ENCODE measurements around the gene CUBN.

CUBN gene

GRCh38 chr10:17028798-17029197, 100.8 kb downstream of the CUBN start:
- H3K4me3 ChIP-seq (ENCODE audit: insufficient read depth, low read depth, low read length) = no peak overlapping the region

GRCh38 chr10:17026686-17027485, 102.7 kb downstream of the CUBN start:
- no peaks in the 10 kb centered on the region for H3K9me3 ChIP-seq (ENCODE audit: control insufficient read depth, low read length)
- H3K27me3 ChIP-seq (ENCODE audit: control insufficient read depth, insufficient read depth, low read length, poor library complexity, severe bottlenecking) = no peaks in the 10 kb centered on the region
- H3K4me1 ChIP-seq (ENCODE audit: control insufficient read depth, insufficient read depth, low read length) = peaks cover 33% of the 10 kb centered on the region
- 96% methylated on average over 4 of the region's 6 CpGs for WGBS, 2 experiments
- no peaks in the 10 kb centered on the region for H3K36me3 ChIP-seq (ENCODE audit: control insufficient read depth, insufficient read depth, low read length)
- H3K27ac ChIP-seq (ENCODE audit: insufficient read depth, low read depth, low read length, poor library complexity, severe bottlenecking) = no peak overlapping the region
- H3K4me3 ChIP-seq (ENCODE audit: insufficient read depth, low read depth, low read length) = no peak overlapping the region

More at GRCh38 chr10:17028798-17029197, 100.8 kb downstream of the CUBN start:
- Histone ChIP-seq H3K27ac (ENCODE audit: insufficient read depth, low read depth, low read length, poor library complexity, severe bottlenecking) (no peak overlapping the region), H3K27me3 (ENCODE audit: control insufficient read depth, insufficient read depth, low read length, poor library complexity, severe bottlenecking) (no peaks in the 10 kb centered on the region), H3K9me3 (ENCODE audit: control insufficient read depth, low read length) (no peaks in the 10 kb centered on the region), H3K36me3 (ENCODE audit: control insufficient read depth, insufficient read depth, low read length) (no peaks in the 10 kb centered on the region), H3K4me1 (ENCODE audit: control insufficient read depth, insufficient read depth, low read length) (peaks cover 16% of the 10 kb centered on the region)
- WGBS, 2 experiments = 90 to 98% methylated on average over 3 to 4 of the region's 4 CpGs

- H3K27me3 ChIP-seq (ENCODE audit: control insufficient read depth, insufficient read depth, low read length, poor library complexity, severe bottlenecking) = no peaks in the 10 kb centered on the region
- whole genome bisulfite sequencing, 2 experiments = 43 to 56% methylated on average over 7 of the region's 7 CpGs
- H3K36me3 ChIP-seq (ENCODE audit: control insufficient read depth, insufficient read depth, low read length) = no peaks in the 10 kb centered on the region
- H3K27ac ChIP-seq (ENCODE audit: insufficient read depth, low read depth, low read length, poor library complexity, severe bottlenecking) = peak overlapping the region; percentile 73
- H3K9me3 ChIP-seq (ENCODE audit: control insufficient read depth, low read length) = no peaks in the 10 kb centered on the region
- H3K4me3 ChIP-seq (ENCODE audit: insufficient read depth, low read depth, low read length) = no peak overlapping the region
- H3K4me1 ChIP-seq (ENCODE audit: control insufficient read depth, insufficient read depth, low read length) = peaks cover 36% of the 10 kb centered on the region
These were observed 103.9 kb downstream of the CUBN start for GRCh38 chr10:17025444-17026295.

GRCh38 chr10:17024461-17024860, 105.2 kb downstream of the CUBN start:
- H3K36me3 ChIP-seq (ENCODE audit: control insufficient read depth, insufficient read depth, low read length) = no peaks in the 10 kb centered on the region
- H3K27ac ChIP-seq (ENCODE audit: insufficient read depth, low read depth, low read length, poor library complexity, severe bottlenecking) = no peak overlapping the region
- WGBS, 2 experiments = 92 to 96% methylated on average over 4 of the region's 4 CpGs
- H3K9me3 ChIP-seq (ENCODE audit: control insufficient read depth, low read length) = no peaks in the 10 kb centered on the region
- no peak overlapping the region for H3K4me3 ChIP-seq (ENCODE audit: insufficient read depth, low read depth, low read length)
- no peaks in the 10 kb centered on the region for H3K27me3 ChIP-seq (ENCODE audit: control insufficient read depth, insufficient read depth, low read length, poor library complexity, severe bottlenecking)
- H3K4me1 ChIP-seq (ENCODE audit: control insufficient read depth, insufficient read depth, low read length) = peaks cover 34% of the 10 kb centered on the region

GRCh38 chr10:17023386-17024298, 106.0 kb downstream of the CUBN start:
- no peak overlapping the region for H3K4me3 ChIP-seq (ENCODE audit: insufficient read depth, low read depth, low read length)
- H3K9me3 ChIP-seq (ENCODE audit: control insufficient read depth, low read length) = no peaks in the 10 kb centered on the region
- H3K27me3 ChIP-seq (ENCODE audit: control insufficient read depth, insufficient read depth, low read length, poor library complexity, severe bottlenecking) = no peaks in the 10 kb centered on the region
- WGBS, 2 experiments = 47 to 54% methylated on average over 11 to 12 of the region's 13 CpGs
- H3K36me3 ChIP-seq (ENCODE audit: control insufficient read depth, insufficient read depth, low read length) = no peaks in the 10 kb centered on the region
- peak overlapping the region; percentile 47 for H3K27ac ChIP-seq (ENCODE audit: insufficient read depth, low read depth, low read length, poor library complexity, severe bottlenecking)
- H3K4me1 ChIP-seq (ENCODE audit: control insufficient read depth, insufficient read depth, low read length) = peaks cover 34% of the 10 kb centered on the region

- WGBS, 2 experiments = 76 to 80% methylated on average over 6 of the region's 6 CpGs
- Histone ChIP-seq H3K36me3 (ENCODE audit: control insufficient read depth, insufficient read depth, low read length) (no peaks in the 10 kb centered on the region), H3K27me3 (ENCODE audit: control insufficient read depth, insufficient read depth, low read length, poor library complexity, severe bottlenecking) (no peaks in the 10 kb centered on the region), H3K4me1 (ENCODE audit: control insufficient read depth, insufficient read depth, low read length) (peaks cover 34% of the 10 kb centered on the region), H3K9me3 (ENCODE audit: control insufficient read depth, low read length) (no peaks in the 10 kb centered on the region), H3K4me3 (ENCODE audit: insufficient read depth, low read depth, low read length) (no peak overlapping the region), H3K27ac (ENCODE audit: insufficient read depth, low read depth, low read length, poor library complexity, severe bottlenecking) (peak overlapping the region; percentile 47)
These were observed 106.7 kb downstream of the CUBN start for GRCh38 chr10:17022896-17023295.

- WGBS, 2 experiments = 3 to 6% methylated on average over 6 of the region's 6 CpGs
- Histone ChIP-seq H3K27ac (ENCODE audit: insufficient read depth, low read depth, low read length, poor library complexity, severe bottlenecking) (peak overlapping the region; percentile 27), H3K27me3 (ENCODE audit: control insufficient read depth, insufficient read depth, low read length, poor library complexity, severe bottlenecking) (no peaks in the 10 kb centered on the region), H3K4me3 (ENCODE audit: insufficient read depth, low read depth, low read length) (no peak overlapping the region), H3K9me3 (ENCODE audit: control insufficient read depth, low read length) (no peaks in the 10 kb centered on the region), H3K4me1 (ENCODE audit: control insufficient read depth, insufficient read depth, low read length) (peaks cover 34% of the 10 kb centered on the region), H3K36me3 (ENCODE audit: control insufficient read depth, insufficient read depth, low read length) (no peaks in the 10 kb centered on the region)
These were observed 107.2 kb downstream of the CUBN start for GRCh38 chr10:17022466-17022825.

GRCh38 chr10:17021656-17022465, 107.8 kb downstream of the CUBN start:
- Histone ChIP-seq H3K9me3 (ENCODE audit: control insufficient read depth, low read length) (no peaks in the 10 kb centered on the region), H3K27ac (ENCODE audit: insufficient read depth, low read depth, low read length, poor library complexity, severe bottlenecking) (peak overlapping the region; percentile 27), H3K27me3 (ENCODE audit: control insufficient read depth, insufficient read depth, low read length, poor library complexity, severe bottlenecking) (no peaks in the 10 kb centered on the region), H3K36me3 (ENCODE audit: control insufficient read depth, insufficient read depth, low read length) (no peaks in the 10 kb centered on the region), H3K4me3 (ENCODE audit: insufficient read depth, low read depth, low read length) (no peak overlapping the region), H3K4me1 (ENCODE audit: control insufficient read depth, insufficient read depth, low read length) (peaks cover 34% of the 10 kb centered on the region)
- 36% methylated on average over 9 of the region's 10 CpGs for WGBS, 2 experiments

GRCh38 chr10:17019696-17020095, 109.9 kb downstream of the CUBN start:
- H3K4me3 ChIP-seq (ENCODE audit: insufficient read depth, low read depth, low read length) = no peak overlapping the region
- H3K27me3 ChIP-seq (ENCODE audit: control insufficient read depth, insufficient read depth, low read length, poor library complexity, severe bottlenecking) = no peaks in the 10 kb centered on the region
- H3K4me1 ChIP-seq (ENCODE audit: control insufficient read depth, insufficient read depth, low read length) = peaks cover 24% of the 10 kb centered on the region
- no peaks in the 10 kb centered on the region for H3K36me3 ChIP-seq (ENCODE audit: control insufficient read depth, insufficient read depth, low read length)
- H3K9me3 ChIP-seq (ENCODE audit: control insufficient read depth, low read length) = no peaks in the 10 kb centered on the region
- H3K27ac ChIP-seq (ENCODE audit: insufficient read depth, low read depth, low read length, poor library complexity, severe bottlenecking) = no peak overlapping the region
- 93 to 94% methylated on average over 5 of the region's 5 CpGs for WGBS, 2 experiments

Data from ectodermal cell (in vitro differentiated cells).